HepG2 (cell line): ENCODE data around the gene MRPL10. TPM values are rescaled to one million over a fixed set of nuclear protein-coding genes. Genes with fewer than 3 reads are reported as not detected.

Experiments
- DR1 ChIP-seq: sonication (generic); formaldehyde crosslinking; IDR thresholded peaks from 2 replicates; pipeline ENCODE4 v1.8.0; 2021; ENCODE audit warnings: mild to moderate bottlenecking, missing genetic modification reagents, inconsistent platforms
- KAT8 ChIP-seq: IDR thresholded peaks from 2 replicates; pipeline ENCODE4 v1.6.1; 2016; ENCODE audit warnings: missing genetic modification reagents, missing compliant biosample characterization
- KLF9 ChIP-seq: IDR thresholded peaks from 2 replicates; pipeline ENCODE4 v1.6.1; 2016; ENCODE audit warnings: low read depth
- MAF1 ChIP-seq: sonication (generic); formaldehyde crosslinking; IDR thresholded peaks from 2 replicates; pipeline ENCODE4 v1.5.0; 2020; ENCODE audit warnings: missing genetic modification reagents, borderline replicate concordance
- NR0B2 ChIP-seq: sonication (generic); formaldehyde crosslinking; IDR thresholded peaks from 2 replicates; pipeline ENCODE4 v1.4.0; 2020; ENCODE audit warnings: mild to moderate bottlenecking, missing genetic modification reagents
- POLR2AphosphoS5 ChIP-seq: IDR thresholded peaks from 2 replicates; pipeline ENCODE4 v1.6.1; 2012; ENCODE audit warnings: low read depth, low read length
- RFX5 ChIP-seq: IDR thresholded peaks from 2 replicates; pipeline ENCODE4 v1.6.1; 2011; ENCODE audit warnings: low read depth, low read length, improper control_type of control experiment
- SAP130 ChIP-seq: IDR thresholded peaks from 2 replicates; pipeline ENCODE4 v1.6.1; 2016; ENCODE audit warnings: low read depth
- SNAPC2 ChIP-seq: sonication (generic); formaldehyde crosslinking; IDR thresholded peaks from 2 replicates; pipeline ENCODE4 v1.8.1; 2022; ENCODE audit warnings: mild to moderate bottlenecking, missing genetic modification reagents
- TOPORS ChIP-seq: sonication (generic); formaldehyde crosslinking; IDR thresholded peaks from 2 replicates; pipeline ENCODE4 v1.8.0; 2023; ENCODE audit warnings: mild to moderate bottlenecking, missing genetic modification reagents
- YEATS2 ChIP-seq: sonication (generic); formaldehyde crosslinking; IDR thresholded peaks from 2 replicates; pipeline ENCODE4 v1.4.0; 2020; ENCODE audit warnings: missing genetic modification reagents, borderline replicate concordance
- ZFP1 ChIP-seq: IDR thresholded peaks from 2 replicates; pipeline ENCODE4 v1.6.1; 2016
- ZNF263 ChIP-seq: sonication (generic); formaldehyde crosslinking; IDR thresholded peaks from 2 replicates; pipeline ENCODE4 v1.4.0; 2020; ENCODE audit warnings: missing genetic modification reagents
- ZNF337 ChIP-seq: sonication (generic); formaldehyde crosslinking; IDR thresholded peaks from 2 replicates; pipeline ENCODE4 v1.5.1; 2020; ENCODE audit warnings: missing genetic modification reagents, low read depth, mild to moderate bottlenecking, borderline replicate concordance
- ZNF609 ChIP-seq: sonication (generic); formaldehyde crosslinking; IDR thresholded peaks from 2 replicates; pipeline ENCODE4 v1.4.0; 2020; ENCODE audit warnings: mild to moderate bottlenecking, missing genetic modification reagents, borderline replicate concordance
- ZNF704 ChIP-seq: sonication (generic); formaldehyde crosslinking; IDR thresholded peaks from 2 replicates; pipeline ENCODE4 v1.8.1; 2023; ENCODE audit warnings: mild to moderate bottlenecking, inconsistent platforms, moderate library complexity, missing genetic modification reagents, borderline replicate concordance
- ZNF766 ChIP-seq: sonication (generic); formaldehyde crosslinking; IDR thresholded peaks from 2 replicates; pipeline ENCODE4 v1.5.0; 2020; ENCODE audit warnings: missing genetic modification reagents, borderline replicate concordance
- polyA plus RNA-seq, 8 experiments: library from polyadenylated mRNA; depleted of rRNA in 3 of 8; stranded (reverse) in 7 of 8; unstranded in 1 of 8; fragments of >200 nt; fragmentation: Illumina TruSeq in 4 of 8; extraction: Trizol in 4 of 8; gene quantifications; 2 replicates each; pipeline versions ENCODE4 v1.2.1 to v1.2.3, GENCODE V29; 2011 to 2016; ENCODE audit warnings: low read depth in 4 of 8, missing spikeins in 1 of 8, mixed read lengths in 1 of 8; ENCODE audit not compliant: insufficient read depth in 1 of 8
- total RNA-seq, 5 experiments: library from RNA; depleted of rRNA; stranded (reverse); fragments of >200 nt; fragmentation: Illumina TruSeq; extraction: Trizol; gene quantifications; 2 replicates each; pipeline ENCODE4 v1.2.3, GENCODE V29; 2016; ENCODE audit warnings: low read depth in 1 of 5
- TF ChIP-seq, protein P1 (sequence below): IDR thresholded peaks from 2 replicates; pipeline ENCODE4 v1.6.1; 2016; ENCODE audit warnings: missing genetic modification reagents, missing compliant biosample characterization
- TF ChIP-seq, protein P2 (sequence below): fragments of 450-650 bp; IDR thresholded peaks from 2 replicates; pipeline ENCODE4 v1.6.1; 2017
- TF ChIP-seq, protein P3 (sequence below): sonication (generic); formaldehyde crosslinking; IDR thresholded peaks from 2 replicates; pipeline ENCODE4 v1.4.0; 2020; ENCODE audit warnings: missing genetic modification reagents

MRPL10 gene
- total and polyA plus RNA-seq, 2 of the 13 experiments (the other 11 are each of a cell fraction or from before 2014, with no cell fraction given) = 56.7 to 149 TPM

- TF ChIP-seq ZNF263 (peak; percentile 55; the same call in 1 of the 2 replicates), YEATS2 (CRISPR knock-in tag) (peak; percentile 99), RFX5 (no peak), ZNF704 (CRISPR knock-in tag) (peak; percentile 65; the same call in 1 of the 2 replicates), TOPORS (CRISPR knock-in tag) (no peak; the same call in 1 of the 2 replicates), ZNF609 (CRISPR knock-in tag) (no peak), ZNF766 (CRISPR knock-in tag) (no peak), POLR2AphosphoS5 (peak; percentile 96), SNAPC2 (CRISPR knock-in tag) (no peak), MAF1 (CRISPR knock-in tag) (no peak; the same call in 1 of the 2 replicates), ZFP1 (CRISPR knock-in tag) (no peak; the same call in 1 of the 2 replicates), DR1 (CRISPR knock-in tag) (peak; percentile 61), KLF9 (CRISPR knock-in tag) (no peak), ZNF337 (CRISPR knock-in tag) (peak; percentile 87; the same call in 1 of the 2 replicates), KAT8 (CRISPR knock-in tag) (peak; percentile 99), NR0B2 (peak; percentile 81), SAP130 (CRISPR knock-in tag) (peak; percentile 98)
- TF ChIP-seq, protein P1, sequence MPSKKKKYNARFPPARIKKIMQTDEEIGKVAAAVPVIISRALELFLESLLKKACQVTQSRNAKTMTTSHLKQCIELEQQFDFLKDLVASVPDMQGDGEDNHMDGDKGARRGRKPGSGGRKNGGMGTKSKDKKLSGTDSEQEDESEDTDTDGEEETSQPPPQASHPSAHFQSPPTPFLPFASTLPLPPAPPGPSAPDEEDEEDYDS = peak; percentile 76; the same call in 1 of the 2 replicates
- TF ChIP-seq, protein P2, sequence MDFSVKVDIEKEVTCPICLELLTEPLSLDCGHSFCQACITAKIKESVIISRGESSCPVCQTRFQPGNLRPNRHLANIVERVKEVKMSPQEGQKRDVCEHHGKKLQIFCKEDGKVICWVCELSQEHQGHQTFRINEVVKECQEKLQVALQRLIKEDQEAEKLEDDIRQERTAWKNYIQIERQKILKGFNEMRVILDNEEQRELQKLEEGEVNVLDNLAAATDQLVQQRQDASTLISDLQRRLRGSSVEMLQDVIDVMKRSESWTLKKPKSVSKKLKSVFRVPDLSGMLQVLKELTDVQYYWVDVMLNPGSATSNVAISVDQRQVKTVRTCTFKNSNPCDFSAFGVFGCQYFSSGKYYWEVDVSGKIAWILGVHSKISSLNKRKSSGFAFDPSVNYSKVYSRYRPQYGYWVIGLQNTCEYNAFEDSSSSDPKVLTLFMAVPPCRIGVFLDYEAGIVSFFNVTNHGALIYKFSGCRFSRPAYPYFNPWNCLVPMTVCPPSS = no peak
- TF ChIP-seq, protein P3, sequence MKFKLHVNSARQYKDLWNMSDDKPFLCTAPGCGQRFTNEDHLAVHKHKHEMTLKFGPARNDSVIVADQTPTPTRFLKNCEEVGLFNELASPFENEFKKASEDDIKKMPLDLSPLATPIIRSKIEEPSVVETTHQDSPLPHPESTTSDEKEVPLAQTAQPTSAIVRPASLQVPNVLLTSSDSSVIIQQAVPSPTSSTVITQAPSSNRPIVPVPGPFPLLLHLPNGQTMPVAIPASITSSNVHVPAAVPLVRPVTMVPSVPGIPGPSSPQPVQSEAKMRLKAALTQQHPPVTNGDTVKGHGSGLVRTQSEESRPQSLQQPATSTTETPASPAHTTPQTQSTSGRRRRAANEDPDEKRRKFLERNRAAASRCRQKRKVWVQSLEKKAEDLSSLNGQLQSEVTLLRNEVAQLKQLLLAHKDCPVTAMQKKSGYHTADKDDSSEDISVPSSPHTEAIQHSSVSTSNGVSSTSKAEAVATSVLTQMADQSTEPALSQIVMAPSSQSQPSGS (CRISPR knock-in tag) = peak; percentile 72
These were observed at the start of gene MRPL10, which contains the start of gene LRRC46 (continued) for GRCh38 chr17:47831003-47831933.
